ENCODE measurements around the gene LMOD1. TPM values are rescaled to one million over a fixed set of nuclear protein-coding genes. Genes with fewer than 3 reads are reported as not detected.
"Not testable (repeated sequence)": the region's sequence is repeated elsewhere in the genome, so short reads cannot be mapped to it uniquely, and the experiment has no call there.

The LMOD1 gene
- total RNA-seq, 1 donor from 2014 or later: 0.26 TPM

DNA sequence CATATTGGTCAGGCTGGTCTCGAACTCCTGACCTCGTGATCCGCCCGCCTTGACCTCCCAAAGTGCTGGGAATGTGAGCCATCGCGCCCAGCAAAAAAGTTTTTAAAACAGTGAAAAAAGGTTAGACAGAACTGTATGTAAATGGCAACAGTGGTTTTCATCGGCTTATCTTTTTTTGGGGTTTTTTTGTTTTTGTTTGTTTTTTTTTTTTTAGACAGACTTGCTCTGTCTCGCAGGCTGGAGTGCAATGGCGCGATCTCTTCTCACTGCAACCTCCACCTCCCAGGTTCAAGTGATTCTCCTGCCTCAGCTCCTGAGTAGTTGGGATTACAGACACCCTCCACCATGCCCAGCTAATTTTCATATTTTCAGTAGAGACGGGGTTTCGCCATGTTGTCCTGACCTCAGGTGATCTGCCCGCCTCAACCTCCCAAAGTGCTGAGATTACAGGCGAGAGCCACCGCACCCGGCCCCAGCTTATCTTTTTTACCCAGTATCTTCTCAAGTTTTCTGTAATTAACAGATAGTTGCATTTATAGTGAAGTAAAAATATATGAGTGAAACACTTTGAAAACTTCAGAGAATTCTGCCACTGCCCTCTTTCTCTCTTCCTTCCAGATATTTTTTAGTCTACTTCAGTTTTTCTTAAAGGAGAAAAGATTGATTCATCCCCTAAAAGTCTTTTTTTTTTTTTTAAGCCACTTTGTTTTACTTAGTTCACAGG is 22.0 kb upstream of the LMOD1 start:
- peaks cover 12% of the 10 kb centered on the region for H3K36me3 ChIP-seq (ENCODE audit: control insufficient read depth, insufficient read depth, low read length)
- no peak for DNase-seq (ENCODE audit: low read depth)
- no peak for FAIRE-seq

DNA sequence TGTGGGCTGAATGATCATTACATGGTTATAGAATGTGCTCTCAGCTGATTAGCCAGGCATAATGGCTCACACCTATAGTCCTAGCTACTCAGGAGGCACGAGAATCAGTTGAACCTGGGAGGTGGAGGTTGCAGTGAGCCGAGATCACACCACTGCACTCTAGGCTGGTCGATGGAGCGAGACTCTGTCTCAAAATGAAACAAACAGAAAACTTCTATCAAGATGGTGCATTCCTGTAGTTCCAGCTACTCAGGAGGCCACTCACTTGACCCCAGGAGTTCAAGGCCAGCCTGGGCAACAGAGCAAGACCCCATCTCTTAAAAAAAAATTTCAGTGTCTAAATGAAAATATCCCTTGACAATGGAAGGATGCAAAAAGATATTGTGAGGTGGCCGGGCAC is 19.8 kb upstream of the LMOD1 start:
- no peaks in the 10 kb centered on the region for H3K27me3 ChIP-seq (ENCODE audit: control insufficient read depth, insufficient read depth, low read length)
- TF ChIP-seq, protein P1, sequence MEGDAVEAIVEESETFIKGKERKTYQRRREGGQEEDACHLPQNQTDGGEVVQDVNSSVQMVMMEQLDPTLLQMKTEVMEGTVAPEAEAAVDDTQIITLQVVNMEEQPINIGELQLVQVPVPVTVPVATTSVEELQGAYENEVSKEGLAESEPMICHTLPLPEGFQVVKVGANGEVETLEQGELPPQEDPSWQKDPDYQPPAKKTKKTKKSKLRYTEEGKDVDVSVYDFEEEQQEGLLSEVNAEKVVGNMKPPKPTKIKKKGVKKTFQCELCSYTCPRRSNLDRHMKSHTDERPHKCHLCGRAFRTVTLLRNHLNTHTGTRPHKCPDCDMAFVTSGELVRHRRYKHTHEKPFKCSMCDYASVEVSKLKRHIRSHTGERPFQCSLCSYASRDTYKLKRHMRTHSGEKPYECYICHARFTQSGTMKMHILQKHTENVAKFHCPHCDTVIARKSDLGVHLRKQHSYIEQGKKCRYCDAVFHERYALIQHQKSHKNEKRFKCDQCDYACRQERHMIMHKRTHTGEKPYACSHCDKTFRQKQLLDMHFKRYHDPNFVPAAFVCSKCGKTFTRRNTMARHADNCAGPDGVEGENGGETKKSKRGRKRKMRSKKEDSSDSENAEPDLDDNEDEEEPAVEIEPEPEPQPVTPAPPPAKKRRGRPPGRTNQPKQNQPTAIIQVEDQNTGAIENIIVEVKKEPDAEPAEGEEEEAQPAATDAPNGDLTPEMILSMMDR (IDR thresholded peaks at IDR 0.05; ENCODE audit: insufficient read depth, low read length, severe bottlenecking): no peak
- FAIRE-seq: no peak
- no peak overlapping the region for H3K4me3 ChIP-seq (ENCODE audit: low read depth, low read length)
- H3K36me3 ChIP-seq (ENCODE audit: control insufficient read depth, insufficient read depth, low read length): peaks cover 17% of the 10 kb centered on the region
- no peak for DNase-seq (ENCODE audit: low read depth)

More for the DNA sequence above, 22.0 kb upstream of the LMOD1 start:
- TF ChIP-seq, protein P1 (IDR thresholded peaks at IDR 0.05; ENCODE audit: insufficient read depth, low read length, severe bottlenecking): no peak
- H3K27me3 ChIP-seq (ENCODE audit: control insufficient read depth, insufficient read depth, low read length): no peaks in the 10 kb centered on the region
- no peak overlapping the region for H3K4me3 ChIP-seq (ENCODE audit: low read depth, low read length)

GRCh38 chr1:201964261-201964660 is 17.9 kb upstream of the LMOD1 start:
- peaks cover 14% of the 10 kb centered on the region for H3K36me3 ChIP-seq (ENCODE audit: control insufficient read depth, insufficient read depth, low read length)
- no peaks in the 10 kb centered on the region for H3K27me3 ChIP-seq (ENCODE audit: control insufficient read depth, insufficient read depth, low read length)
- DNase-seq (ENCODE audit: low read depth) (no peak), FAIRE-seq (no peak)
- TF ChIP-seq, protein P1 (IDR thresholded peaks at IDR 0.05; ENCODE audit: insufficient read depth, low read length, severe bottlenecking): no peak
- H3K4me3 ChIP-seq (ENCODE audit: low read depth, low read length): no peak overlapping the region

DNA sequence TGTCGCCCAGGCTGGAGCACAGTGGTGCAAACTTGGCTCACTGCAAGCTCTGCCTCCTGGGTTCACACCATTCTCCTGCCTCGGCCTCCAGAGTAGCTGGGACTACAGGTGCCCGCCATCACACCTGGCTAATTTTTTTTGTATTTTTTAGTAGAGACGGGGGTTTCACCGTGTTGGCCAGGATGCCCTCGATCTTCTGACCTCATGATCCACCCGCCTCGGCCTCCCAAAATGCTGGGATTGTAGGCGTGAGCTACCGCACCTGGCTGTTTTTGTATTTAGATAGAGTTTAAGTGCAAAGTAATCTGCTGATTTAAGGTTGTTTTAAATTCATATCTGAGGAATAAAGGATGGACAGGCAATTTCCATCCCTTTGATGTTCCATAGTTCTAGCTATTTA is 16.0 kb upstream of the LMOD1 start:
- H3K36me3 ChIP-seq (ENCODE audit: control insufficient read depth, insufficient read depth, low read length): peaks cover 20% of the 10 kb centered on the region
- not testable (repeated sequence) for DNase-seq (ENCODE audit: low read depth); H3K4me3 ChIP-seq (ENCODE audit: low read depth, low read length); FAIRE-seq; H3K27me3 ChIP-seq (ENCODE audit: control insufficient read depth, insufficient read depth, low read length)

GRCh38 chr1:201958348-201958747 is 12.0 kb upstream of the LMOD1 start:
- no peak for FAIRE-seq
- TF ChIP-seq, protein P1 (IDR thresholded peaks at IDR 0.05; ENCODE audit: insufficient read depth, low read length, severe bottlenecking): no peak
- no peak for DNase-seq (ENCODE audit: low read depth)
- Histone ChIP-seq H3K27me3 (ENCODE audit: control insufficient read depth, insufficient read depth, low read length) (no peaks in the 10 kb centered on the region), H3K4me3 (ENCODE audit: low read depth, low read length) (no peak overlapping the region), H3K36me3 (ENCODE audit: control insufficient read depth, insufficient read depth, low read length) (peaks cover 10% of the 10 kb centered on the region)

DNA sequence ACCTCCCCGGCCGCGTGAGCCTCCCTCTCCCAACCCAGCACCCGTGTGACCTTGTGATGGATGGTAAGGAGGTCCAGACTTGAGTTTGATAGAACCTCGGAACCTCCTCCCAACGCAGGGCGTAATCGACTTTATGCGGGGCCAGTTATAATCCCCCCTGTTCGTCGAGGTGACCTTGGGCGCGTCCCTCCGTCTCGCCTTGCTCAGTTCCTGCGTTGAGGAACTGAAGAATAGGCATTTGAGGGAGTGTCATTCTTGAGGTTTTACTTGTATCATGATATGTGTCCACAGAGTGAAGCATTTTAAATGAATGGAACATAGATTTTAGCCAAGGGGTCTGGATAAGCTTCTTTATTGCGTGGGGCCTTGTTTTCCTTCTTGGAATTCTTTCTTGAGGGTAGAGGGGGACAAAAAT is 9.4 kb upstream of the LMOD1 start:
- Histone ChIP-seq H3K36me3 (ENCODE audit: control insufficient read depth, insufficient read depth, low read length) (peaks cover 5% of the 10 kb centered on the region), H3K4me3 (ENCODE audit: low read depth, low read length) (peak overlapping the region; percentile 58), H3K27me3 (ENCODE audit: control insufficient read depth, insufficient read depth, low read length) (no peaks in the 10 kb centered on the region)
- no peak for DNase-seq (ENCODE audit: low read depth)
- TF ChIP-seq, protein P1 (IDR thresholded peaks at IDR 0.05; ENCODE audit: insufficient read depth, low read length, severe bottlenecking): no peak
- FAIRE-seq: no peak
